ENCODE measurements around the gene CENPC.
"Not testable (repeated sequence)": the region's sequence is repeated elsewhere in the genome, so short reads cannot be mapped to it uniquely, and the experiment has no call there.

The CENPC gene

DNA sequence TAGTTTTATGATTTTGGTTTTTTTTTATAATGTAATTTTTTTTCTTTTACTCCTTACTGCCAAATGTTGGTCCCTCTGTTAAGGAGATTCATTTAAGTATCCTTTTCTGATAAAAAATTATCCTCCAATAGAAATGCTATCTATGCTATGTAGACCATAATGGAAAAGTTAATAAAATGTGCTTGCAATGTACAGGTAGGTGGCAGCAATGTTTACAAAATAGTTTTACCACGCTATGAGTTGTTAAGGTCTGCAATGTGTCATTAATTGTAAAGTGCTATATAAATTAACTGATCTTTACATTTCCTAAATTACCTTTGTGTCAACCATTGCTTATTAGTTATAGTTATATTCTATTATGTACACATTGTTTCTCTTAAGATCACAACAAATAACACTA, 3.8 kb upstream of the CENPC start:
- no peak for DNase-seq

DNA sequence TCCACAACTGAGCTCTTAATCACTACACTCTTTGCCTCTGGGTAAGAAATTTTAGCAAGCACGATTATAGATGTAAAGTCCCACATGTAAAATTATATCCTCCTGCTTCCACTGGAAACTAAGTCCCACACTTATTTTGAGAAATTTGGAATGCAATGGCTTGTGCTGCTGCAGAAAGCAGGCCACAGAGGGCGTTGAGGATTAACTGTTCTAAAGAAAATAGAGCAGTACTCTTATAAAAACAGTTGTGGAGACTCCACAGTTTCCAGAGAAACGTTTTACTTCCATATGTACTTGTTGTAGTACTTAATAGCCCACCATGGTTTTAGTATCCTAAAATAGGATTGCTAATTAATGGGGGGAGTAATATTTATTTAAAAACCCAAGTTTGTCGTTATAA, 1.7 kb upstream of the CENPC start:
- no peak for DNase-seq

DNA sequence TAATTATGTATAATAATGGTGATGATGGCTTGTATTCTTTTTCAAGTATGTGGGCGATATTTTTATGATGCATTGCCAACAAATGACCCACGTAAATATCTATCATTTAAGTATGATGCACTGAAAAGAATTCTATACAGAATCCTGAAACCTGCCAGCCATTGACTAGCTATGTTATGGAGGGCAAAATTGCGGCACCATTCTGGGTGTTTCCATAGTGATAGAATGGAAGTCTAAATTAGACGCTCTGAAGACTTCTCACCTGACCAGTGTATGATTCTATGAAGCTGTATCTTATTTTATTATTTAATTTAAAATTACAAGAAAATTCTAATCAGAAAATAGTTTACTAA, 677 bp upstream of the CENPC start:
- DNase-seq, result no peak

DNA sequence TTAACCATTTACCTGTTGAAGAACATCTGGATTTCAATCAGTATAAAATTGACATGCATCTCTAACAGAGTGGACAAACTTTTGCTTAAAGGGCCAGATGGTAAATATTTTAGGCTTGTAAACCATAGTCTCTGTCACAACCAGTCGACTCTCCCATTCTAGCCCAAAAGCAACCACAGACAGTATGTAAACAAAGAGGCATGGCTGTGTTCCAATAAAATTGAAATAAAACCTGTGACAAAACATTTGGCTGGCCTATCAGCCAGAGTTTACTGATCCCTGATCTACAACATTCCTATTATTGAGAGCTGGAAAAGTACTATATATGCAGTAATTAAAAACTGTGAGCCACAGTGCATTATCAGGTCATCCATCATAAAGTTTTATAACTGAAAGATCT, 3.2 kb downstream of the CENPC start:
- DNase-seq, result no peak

DNA sequence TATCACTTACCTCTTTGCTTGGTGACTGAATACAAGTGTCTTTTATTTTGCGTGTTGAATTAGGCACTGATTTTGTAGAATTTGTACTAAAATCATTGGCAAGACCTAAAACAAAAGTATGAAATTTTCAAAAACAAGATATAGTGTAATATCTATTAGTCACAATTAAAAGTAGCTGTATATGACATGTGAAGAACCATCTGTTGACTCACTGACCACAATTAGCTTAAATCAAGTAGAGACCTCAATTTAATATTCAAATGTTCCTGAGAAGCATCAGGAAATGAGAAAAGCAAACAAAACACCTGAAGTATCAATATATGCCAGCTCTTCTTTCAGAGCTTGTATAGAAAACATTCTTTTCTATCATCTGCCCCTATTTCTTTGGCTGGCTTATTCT, 5.5 kb downstream of the CENPC start:
- DNase-seq, result no peak

DNA sequence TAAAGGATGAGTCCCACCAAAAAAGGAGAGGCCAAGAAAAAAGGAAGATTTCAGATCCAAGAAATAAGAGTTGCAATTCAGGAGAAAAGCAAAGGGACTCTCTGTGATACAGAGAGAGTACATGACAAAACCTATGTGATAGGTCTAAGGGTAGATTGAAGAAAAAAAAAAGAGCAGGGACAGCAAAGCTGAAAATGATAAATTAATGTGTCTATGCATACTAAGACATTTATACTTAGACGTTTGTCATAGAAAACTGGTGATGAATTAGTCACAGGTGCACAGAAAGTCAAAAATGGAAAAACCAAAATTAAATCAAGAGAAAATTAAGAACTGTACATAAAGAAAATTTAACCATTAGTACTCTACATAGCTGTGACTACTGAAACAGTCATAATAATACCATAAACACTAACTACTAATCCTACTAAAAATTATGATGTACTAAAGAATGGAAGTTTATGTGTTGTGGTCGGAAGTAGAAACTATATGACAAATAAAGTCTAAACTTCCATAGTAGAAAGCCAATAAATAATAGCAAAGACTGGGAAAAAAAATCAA, 9.9 kb downstream of the CENPC start:
- no peak for DNase-seq

DNA sequence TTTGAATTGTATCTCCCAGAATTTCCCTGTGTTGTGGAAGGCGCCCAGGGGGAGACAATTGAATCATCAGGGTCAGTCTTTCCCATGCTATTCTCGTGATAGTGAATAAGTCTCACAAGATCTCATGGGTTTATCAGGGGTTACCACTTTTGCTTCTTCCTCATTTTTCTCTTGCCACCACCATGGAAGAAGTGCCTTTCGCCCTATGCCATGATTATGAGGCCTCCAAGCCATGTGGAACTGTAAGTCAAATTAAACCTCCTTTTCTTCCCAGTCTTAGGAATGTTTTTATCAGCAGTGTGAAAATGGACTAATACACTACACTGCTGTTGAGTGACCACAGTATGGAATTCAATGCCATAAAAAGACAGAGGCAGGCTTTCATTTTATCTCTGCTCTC, 12.2 kb downstream of the CENPC start:
- no peak for DNase-seq

DNA sequence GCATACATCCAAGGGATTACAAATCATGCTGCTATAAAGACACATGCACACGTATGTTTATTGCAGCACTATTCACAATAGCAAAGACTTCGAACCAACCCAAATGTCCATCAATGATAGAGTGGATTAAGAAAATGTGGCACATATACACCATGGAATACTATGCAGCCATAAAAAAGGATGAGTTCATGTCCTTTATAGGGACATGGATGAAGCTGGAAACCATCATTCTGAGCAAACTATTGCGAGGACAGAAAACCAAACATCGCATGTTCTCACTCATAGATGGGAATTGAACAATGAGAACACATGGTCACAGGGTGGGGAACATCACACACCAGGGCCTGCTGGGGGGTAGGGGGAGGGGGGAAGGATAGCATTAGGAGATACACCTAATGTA, 12.9 kb downstream of the CENPC start:
- not testable (repeated sequence) for DNase-seq

DNA sequence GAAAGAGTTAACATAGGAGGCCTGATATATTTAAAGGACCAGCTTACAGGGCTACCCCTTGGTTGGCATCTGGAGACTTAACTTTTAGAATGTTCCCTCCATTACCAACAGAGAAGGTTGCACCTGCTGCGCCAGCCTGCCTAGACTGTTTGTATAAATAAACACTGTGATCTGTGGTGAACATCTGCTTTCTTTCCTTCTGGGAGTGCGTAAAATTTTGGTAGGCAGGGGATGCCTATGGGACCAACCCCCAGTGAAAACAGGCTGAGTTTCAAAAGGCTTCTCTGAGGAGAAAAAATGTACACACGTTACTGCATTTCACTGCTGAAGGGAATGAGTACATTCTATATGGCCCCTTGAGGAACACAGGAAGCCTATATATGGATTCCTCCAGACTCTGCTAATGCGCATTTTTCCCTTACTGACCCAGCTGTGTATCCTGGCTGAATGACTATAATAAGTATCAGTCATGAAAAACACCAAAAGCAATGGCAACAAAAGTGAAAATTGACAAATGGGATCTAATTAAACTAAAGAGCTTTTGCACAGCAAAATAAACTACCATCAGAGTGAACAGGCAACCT, 13.8 kb downstream of the CENPC start:
- no peak for DNase-seq

DNA sequence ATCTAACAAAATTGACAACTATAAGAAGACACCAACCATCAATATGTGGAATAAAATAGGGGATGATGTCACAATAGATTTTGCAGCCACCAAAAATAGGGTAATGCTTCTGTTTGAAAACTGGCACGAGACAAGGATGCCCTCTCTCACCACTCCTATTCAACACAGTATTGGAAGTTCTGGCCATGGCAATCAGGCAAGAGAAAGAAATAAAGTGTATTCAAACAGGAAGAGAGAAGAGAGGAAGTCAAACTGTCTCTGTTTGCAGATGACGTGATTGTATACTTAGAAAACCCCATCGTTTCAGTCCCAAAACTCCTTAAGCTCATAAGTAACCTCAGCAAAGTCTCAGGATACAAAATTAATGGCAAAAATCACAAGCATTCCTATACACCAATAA, 21.2 kb downstream of the CENPC start:
- not testable (repeated sequence) for DNase-seq

DNA sequence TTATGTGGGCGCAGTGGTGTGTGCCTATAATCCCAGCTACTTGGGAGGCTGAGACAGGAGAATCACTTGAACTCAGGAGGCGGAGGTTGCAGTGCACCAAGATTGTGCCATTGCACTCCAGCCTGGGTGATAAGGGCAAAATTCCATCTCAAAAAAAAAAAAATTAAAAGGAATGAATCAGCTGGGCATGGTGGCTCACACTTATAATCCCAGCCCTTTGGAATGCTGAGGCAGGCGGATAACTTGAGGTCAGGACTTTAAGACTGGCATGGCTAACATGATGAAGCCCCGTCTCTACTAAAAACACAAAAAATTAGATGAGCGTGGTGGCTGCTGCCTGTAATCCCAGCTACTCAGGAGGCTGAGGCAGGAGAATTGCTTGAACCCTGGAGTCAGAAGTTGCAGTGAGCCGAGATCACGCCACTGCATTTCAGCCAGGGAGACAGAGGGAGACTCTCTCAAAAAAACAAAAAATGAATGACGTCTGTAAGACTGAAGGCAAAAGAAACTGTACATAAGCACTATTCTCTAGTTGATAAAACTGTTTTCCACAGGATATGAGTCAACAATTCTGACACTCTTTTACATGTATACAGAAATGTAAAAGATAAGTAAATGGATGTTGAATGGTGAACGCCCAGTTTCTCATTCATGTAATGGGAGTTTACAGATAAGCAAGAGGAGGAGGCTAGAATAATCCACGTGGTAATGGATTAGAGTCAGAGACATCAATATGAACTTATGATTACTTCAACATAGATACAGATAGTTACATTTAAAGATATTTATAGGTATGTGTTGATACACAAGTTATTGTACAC, 22.2 kb downstream of the CENPC start:
- no peak for DNase-seq

DNA sequence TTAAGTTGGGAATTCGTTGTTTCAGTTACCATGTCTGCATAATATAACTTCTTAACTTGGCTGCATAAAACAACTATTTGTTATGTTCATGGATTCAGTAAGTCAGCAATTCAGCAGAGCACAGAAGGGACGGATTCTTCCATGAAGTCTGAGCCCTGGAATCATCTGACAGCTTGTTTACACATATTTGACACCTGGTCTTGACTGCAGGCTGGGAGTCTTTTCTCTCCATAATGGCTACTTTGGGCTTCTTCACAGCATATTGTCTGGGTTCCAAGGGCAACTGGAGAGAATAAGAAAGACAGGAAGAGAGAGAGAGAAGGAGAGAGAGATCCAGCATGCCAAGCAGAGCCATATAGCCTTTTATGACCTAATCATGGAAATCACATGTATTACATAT, 23.1 kb downstream of the CENPC start:
- no peak for DNase-seq

DNA sequence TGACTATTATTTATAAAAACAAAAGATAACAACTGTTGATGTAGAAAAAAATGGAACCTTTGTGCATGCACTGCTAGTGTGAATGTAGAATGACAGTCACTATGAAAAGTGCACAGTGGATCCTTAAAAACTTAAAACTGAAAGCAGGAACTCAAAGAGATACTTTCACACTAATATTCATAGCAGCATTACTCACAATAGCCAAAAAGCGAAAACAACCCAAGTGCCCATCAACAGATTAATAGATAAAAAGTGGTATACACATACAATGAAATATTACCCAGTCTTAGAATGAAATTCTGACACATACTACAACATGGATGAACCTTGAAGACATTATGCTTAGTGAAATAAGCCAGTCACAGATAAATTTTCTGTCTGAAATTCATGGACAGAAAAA, 23.8 kb downstream of the CENPC start:
- DNase-seq, result no peak

DNA sequence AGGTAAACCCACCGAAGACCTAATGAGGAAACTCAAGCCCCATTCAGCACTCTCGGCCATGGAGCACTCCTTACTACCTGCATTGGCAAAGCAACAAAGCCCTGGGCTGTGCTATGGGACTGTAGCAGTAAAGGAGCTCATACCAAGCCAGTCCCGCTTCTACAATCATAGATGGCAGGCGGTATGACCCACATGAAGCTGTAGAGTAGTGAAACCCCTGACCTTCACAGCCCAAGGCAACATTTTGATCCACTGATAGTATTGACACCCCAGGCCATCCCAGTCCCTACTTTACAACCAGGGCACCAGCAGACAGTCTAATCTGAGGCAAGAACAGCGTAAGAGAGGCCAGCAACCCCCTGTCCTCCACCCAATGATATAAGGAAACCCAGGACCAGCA, 25.2 kb downstream of the CENPC start:
- DNase-seq, result no peak

DNA sequence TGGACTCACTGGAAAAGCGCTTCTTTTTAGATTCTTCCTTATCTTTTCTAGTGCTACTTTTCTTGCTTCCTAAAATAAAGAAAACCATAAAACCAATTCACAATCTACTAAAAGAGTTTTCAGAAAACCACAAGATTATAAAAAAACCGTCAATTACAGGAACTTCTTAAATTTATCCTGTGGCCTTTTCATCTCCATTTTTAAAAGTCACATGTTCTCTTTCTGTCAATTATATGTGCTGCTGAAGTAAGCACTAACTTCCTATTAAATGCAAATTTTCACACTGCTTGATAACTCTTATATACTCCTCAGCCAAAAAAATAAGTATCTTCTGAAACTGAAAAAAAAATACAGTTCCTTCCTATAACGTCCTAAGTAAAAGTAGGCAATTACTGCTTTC, 32.8 kb downstream of the CENPC start:
- no peak for DNase-seq

DNA sequence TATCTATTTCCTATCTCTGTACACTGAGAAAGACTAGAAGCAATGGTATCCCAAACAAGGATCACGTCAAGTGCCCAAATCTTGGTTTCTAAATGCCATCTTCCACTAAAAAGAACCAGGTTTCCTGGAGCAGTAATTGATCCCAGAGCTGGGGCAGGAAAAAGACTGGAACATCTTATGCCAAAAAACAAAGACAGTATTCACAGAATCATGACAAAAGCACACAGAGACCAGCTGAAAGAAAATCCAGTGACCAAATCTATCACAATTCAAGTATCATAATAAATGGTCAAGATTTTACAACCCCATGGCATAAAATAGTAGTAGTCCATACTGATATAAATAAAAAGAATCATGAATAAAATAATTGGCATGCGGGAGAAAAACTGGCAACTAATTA, 44.9 kb downstream of the CENPC start:
- no peak for DNase-seq

DNA sequence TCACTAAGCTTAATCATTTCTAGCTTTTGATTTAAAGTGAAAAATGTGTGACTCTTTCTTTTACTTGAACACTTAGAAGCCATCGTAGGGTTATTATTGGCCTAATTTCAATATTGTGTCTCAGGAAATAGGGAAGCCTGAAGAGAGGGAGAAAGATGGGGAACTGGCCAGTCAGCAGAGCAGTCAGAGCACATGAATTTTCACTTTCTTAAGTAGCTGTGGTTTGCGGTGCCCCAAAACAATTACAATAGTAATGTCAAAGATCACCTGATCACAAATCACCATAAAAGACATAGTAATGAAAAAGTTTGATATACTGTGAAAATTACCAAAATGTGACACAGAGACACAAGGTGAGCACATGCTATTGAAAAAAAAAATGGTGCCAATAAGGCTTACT, 45.5 kb downstream of the CENPC start:
- DNase-seq, result no peak

DNA sequence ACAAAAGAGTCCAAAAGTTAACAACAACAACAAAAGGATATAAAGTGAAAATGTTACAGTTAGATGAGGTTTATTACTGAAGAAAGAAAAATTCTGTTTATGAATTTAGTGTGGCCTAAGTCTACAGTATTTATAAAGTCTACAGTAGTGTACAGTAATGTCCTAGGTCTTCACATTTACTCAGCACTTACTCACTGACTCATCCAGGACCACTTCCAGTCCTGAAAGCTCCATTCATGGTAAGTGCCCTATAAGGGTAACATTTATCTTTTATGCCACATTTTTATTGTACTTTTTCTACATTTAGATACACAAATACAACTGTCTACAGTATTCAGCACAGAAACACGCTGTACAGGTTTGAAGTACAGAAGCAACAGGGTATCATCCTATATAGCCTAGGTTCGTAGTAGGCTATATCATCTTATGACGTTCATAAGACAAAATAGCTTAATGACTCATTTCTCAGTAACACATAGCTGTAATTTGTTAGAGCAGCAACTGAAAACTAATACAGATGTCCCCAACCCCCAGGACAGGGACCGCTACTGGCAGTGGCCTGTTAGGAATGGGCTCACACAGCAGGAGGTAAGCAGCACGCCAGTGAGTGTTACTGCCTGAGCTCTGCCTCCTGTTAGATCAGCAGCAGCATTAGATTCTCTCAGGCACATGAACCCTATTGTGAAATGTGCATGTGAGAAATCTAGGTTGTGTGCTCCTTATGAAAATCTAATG, 61.3 kb downstream of the CENPC start:
- DNase-seq, result no peak

DNA sequence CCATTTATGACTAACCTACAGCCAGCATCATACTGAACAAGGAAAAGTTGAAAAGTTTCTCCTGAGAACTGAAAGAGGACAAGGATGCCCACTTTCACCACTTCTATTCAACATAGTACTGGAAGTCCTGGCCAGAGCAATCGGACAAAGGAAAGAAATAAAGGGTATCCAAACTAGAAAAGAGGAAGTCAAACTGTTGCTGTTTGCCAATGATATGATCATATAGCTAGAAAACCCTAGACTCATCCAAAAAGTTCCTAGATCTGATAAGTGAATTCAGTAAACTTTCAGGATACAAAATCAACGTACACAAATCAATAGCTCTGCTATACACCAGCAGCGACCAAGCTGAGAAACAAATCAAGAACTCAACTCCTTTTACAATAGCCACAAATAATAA, 64.5 kb downstream of the CENPC start:
- no peak for DNase-seq

DNA sequence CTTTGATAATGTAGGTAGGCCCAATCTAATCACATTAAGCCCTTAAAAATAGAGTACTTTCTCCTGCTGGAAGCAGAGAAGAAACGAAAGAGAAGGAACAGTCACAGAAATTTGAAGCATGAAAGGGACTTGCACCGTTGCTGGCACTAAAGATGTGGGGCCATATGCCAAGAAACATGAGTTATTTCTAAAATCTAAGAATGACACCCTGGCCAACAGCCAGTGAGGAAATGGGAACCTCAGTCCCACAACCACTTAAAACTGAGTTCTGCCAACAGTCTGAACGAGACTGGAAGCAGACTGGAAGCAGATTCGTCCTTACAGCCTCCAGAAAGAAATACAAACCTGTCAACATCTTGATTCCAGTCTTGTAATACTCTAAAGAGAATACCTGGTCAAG, 70.1 kb downstream of the CENPC start:
- no peak for DNase-seq

DNA sequence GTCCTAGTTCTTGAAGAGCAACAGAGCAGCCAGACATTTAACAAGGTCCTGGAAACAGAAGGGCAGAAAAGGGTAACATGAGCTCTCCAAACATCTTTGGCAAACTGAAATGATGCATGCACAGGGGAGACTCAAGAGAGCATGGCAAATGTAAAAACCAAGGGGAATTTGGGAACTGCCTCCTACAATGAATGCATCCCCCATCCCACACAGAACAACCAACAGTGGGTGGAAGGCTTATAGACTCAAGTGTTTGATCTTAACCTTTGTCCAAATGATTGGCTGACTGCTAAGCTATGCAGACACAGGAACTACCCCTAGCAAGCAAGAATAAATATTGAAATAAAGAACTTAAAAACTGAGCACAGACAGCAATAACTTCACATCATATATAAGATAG, 74.4 kb downstream of the CENPC start:
- no peak for DNase-seq

DNA sequence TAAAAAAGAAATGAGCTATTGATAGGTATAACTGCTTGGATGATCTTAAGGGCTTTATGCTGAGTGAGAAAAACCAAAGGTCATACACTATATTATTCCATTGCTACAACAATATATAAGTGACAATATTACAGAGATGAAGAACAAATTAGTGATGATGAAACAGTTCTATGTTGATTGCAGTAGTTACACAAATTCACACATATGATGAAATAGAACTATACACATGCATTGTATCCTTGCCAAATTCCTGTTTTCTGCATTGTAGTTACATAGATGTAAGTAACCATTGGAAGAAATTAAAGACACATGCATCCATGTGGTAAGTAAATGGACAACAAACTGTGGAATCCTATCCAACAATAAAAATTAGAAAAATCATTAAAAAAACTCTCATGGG, 76.5 kb downstream of the CENPC start:
- DNase-seq, result no peak

DNA sequence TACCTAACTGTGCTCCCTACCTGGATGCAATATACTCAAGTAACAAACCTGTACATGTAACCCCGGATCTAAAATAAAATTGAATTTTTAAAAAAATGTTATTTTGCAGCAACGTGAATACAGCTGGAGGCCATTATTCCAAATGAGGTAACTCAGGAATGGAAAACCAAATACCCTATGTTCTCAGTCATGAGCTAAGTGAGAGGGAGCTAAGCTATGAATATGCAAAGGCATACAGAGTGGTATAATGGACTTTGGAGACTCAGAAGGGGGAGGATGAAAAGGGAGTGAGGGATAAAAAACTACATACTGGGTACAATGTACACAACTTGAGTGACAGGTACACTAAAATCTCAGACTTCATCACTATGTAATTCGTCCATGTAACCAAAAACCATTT, 78.6 kb downstream of the CENPC start:
- DNase-seq, result no peak

DNA sequence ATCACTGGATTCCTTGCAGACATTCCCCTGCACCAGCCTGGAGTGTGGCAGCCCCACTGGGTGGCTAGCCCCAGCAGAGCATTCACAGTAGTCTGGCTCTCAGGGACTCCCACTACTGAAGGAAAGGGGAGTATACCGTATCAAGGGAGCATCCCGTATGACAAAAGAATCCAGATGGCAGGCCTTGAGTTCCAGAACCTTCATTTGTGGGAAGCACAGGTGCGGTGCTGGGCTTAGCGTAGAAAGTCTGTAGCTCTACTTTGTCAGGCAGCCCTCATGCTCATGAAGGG, 79.6 kb downstream of the CENPC start:
- DNase-seq, result no peak
